ENCODE results near the gene CEP131.
"Not testable (repeated sequence)": the region's sequence is repeated elsewhere in the genome, so short reads cannot be mapped to it uniquely, and the experiment has no call there.

CEP131 gene

DNA sequence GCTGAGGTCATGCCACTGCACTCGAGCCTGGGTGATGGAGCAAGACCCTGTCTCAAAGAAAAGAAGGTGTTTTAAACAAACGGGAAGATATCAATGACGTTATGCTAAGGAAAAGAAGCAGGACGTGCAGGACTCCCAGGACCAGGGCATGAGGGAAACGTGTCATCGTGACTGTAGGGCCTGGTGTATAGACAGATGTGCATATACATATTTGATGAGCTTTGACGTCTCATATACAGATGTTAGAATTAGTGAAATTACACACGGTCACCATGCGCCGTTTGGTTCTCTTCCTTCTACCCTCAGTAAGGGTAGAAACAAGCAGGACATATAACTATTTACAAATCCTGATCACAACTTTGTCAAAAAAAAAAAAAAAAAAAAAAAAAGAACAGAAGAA is 75.1 kb downstream of the CEP131 start:
- Histone ChIP-seq H3K27ac (ENCODE audit: extremely low read depth, low read depth, low read length) (no peak overlapping the region), H3K36me3 (ENCODE audit: control insufficient read depth in 2 of 2, insufficient read depth in 1 of 2, low read length in 2 of 2) (no peaks in the 10 kb centered on the region), H3K9me3 (ENCODE audit: control insufficient read depth, insufficient read depth, low read depth, low read length) (no peaks in the 10 kb centered on the region), H3K4me3 (ENCODE audit: low read depth, low read length) (no peak overlapping the region), H3K4me1 (ENCODE audit: control insufficient read depth, insufficient read depth, low read length) (no peaks in the 10 kb centered on the region)
- ChIA-PET CTCF (interaction anchor here (0.7 to 0.9 kb wide), 3 partner anchors 9 to 54 kb away, joined by 3 to 4 read pairs (median 3); no protein-coding TSS in a partner anchor), POLR2A (interaction anchor here (0.6 kb wide), 1 partner anchor 26 kb away, joined by 4 read pairs; no protein-coding TSS in a partner anchor)
- TF ChIP-seq ZNF37A (tag by site-specific recombination; IDR thresholded peaks at IDR 0.05) (no peak), ZNF23 (tag by site-specific recombination; IDR thresholded peaks at IDR 0.05; ENCODE audit: borderline replicate concordance) (no peak), ZNF837 (tag by site-specific recombination; IDR thresholded peaks at IDR 0.05) (no peak), ZNF155 (tag by site-specific recombination; IDR thresholded peaks at IDR 0.05) (no peak), ZNF677 (tag by site-specific recombination; IDR thresholded peaks at IDR 0.05) (no peak), HOXA7 (CRISPR knock-in tag; IDR thresholded peaks at IDR 0.05; ENCODE audit: borderline replicate concordance) (no peak), ZNF248 (tag by site-specific recombination; IDR thresholded peaks at IDR 0.05) (no peak), ZNF19 (tag by site-specific recombination; IDR thresholded peaks at IDR 0.05; ENCODE audit: low read depth) (no peak), ZFP69B (tag by site-specific recombination; IDR thresholded peaks at IDR 0.05) (no peak), ZBTB17 (tag by site-specific recombination; IDR thresholded peaks at IDR 0.05) (no peak), EGR2 (tag by site-specific recombination; IDR thresholded peaks at IDR 0.05; ENCODE audit: low read depth) (no peak), ZNF324 (tag by site-specific recombination; IDR thresholded peaks at IDR 0.05) (no peak)
- TF ChIP-seq, protein P1, sequence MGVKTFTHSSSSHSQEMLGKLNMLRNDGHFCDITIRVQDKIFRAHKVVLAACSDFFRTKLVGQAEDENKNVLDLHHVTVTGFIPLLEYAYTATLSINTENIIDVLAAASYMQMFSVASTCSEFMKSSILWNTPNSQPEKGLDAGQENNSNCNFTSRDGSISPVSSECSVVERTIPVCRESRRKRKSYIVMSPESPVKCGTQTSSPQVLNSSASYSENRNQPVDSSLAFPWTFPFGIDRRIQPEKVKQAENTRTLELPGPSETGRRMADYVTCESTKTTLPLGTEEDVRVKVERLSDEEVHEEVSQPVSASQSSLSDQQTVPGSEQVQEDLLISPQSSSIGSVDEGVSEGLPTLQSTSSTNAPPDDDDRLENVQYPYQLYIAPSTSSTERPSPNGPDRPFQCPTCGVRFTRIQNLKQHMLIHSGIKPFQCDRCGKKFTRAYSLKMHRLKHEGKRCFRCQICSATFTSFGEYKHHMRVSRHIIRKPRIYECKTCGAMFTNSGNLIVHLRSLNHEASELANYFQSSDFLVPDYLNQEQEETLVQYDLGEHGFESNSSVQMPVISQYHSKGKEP (tag by site-specific recombination; IDR thresholded peaks at IDR 0.05), result no peak
- TF ChIP-seq, protein P2, sequence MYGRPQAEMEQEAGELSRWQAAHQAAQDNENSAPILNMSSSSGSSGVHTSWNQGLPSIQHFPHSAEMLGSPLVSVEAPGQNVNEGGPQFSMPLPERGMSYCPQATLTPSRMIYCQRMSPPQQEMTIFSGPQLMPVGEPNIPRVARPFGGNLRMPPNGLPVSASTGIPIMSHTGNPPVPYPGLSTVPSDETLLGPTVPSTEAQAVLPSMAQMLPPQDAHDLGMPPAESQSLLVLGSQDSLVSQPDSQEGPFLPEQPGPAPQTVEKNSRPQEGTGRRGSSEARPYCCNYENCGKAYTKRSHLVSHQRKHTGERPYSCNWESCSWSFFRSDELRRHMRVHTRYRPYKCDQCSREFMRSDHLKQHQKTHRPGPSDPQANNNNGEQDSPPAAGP (tag by site-specific recombination; IDR thresholded peaks at IDR 0.05), result no peak
- TF ChIP-seq, protein P3, sequence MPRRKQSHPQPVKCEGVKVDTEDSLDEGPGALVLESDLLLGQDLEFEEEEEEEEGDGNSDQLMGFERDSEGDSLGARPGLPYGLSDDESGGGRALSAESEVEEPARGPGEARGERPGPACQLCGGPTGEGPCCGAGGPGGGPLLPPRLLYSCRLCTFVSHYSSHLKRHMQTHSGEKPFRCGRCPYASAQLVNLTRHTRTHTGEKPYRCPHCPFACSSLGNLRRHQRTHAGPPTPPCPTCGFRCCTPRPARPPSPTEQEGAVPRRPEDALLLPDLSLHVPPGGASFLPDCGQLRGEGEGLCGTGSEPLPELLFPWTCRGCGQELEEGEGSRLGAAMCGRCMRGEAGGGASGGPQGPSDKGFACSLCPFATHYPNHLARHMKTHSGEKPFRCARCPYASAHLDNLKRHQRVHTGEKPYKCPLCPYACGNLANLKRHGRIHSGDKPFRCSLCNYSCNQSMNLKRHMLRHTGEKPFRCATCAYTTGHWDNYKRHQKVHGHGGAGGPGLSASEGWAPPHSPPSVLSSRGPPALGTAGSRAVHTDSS (tag by site-specific recombination; IDR thresholded peaks at IDR 0.05), result no peak
- TF ChIP-seq, protein P4, sequence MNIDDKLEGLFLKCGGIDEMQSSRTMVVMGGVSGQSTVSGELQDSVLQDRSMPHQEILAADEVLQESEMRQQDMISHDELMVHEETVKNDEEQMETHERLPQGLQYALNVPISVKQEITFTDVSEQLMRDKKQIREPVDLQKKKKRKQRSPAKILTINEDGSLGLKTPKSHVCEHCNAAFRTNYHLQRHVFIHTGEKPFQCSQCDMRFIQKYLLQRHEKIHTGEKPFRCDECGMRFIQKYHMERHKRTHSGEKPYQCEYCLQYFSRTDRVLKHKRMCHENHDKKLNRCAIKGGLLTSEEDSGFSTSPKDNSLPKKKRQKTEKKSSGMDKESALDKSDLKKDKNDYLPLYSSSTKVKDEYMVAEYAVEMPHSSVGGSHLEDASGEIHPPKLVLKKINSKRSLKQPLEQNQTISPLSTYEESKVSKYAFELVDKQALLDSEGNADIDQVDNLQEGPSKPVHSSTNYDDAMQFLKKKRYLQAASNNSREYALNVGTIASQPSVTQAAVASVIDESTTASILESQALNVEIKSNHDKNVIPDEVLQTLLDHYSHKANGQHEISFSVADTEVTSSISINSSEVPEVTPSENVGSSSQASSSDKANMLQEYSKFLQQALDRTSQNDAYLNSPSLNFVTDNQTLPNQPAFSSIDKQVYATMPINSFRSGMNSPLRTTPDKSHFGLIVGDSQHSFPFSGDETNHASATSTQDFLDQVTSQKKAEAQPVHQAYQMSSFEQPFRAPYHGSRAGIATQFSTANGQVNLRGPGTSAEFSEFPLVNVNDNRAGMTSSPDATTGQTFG (tag by site-specific recombination; IDR thresholded peaks at IDR 0.05; ENCODE audit: borderline replicate concordance), result no peak

DNA sequence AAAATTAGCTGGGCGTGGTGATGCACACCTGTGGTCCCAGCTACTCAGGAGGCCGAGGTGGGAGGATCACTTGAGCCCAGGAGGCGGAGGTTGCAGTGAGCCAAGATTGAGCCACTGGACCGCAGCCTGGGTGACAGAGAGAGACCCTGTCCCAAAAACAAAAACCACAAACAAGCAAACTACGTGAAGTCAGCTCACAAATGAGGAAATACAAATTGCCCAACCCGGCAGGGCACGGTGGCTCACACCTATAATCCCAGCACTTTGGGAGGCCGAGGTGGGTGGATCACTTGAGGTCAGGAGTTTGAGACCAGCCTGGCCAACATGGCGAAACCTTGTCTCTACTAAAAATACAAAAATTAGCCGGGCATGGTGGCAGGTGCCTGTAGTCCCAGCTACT is 76.6 kb downstream of the CEP131 start:
- H3K4me1 ChIP-seq (ENCODE audit: control insufficient read depth, insufficient read depth, low read length); H3K4me3 ChIP-seq (ENCODE audit: low read depth, low read length); POLR2A ChIA-PET; H3K27ac ChIP-seq (ENCODE audit: extremely low read depth, low read depth, low read length); H3K9me3 ChIP-seq (ENCODE audit: control insufficient read depth, insufficient read depth, low read depth, low read length); H3K36me3 ChIP-seq (ENCODE audit: control insufficient read depth in 2 of 2, insufficient read depth in 1 of 2, low read length in 2 of 2): not testable (repeated sequence)
- CTCF ChIA-PET, result interaction anchor here (0.6 to 0.7 kb wide), 2 partner anchors 43 to 226 kb away, joined by 3 to 4 read pairs; no protein-coding TSS in a partner anchor

DNA sequence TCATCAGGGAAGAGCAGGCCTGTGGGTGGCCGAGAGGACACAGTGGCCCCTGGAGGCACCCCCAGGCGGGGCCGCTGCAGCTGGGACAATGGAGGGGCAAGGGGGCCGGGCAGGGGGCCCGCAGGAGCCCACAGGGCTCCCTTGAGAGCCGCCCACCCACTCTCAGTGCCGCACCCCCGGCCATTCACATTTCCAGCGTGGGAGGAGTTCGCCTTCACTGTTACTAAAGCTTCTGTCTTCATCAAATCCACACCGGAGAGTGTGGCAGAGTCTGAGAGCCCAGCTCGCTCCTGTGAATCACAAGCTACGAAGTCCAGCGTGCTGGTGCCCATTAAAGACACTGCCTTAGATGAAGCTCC is 78.4 kb downstream of the CEP131 start:
- POLR2A ChIA-PET, result no interaction called here
- Histone ChIP-seq H3K27ac (ENCODE audit: extremely low read depth, low read depth, low read length) (no peak overlapping the region), H3K4me3 (ENCODE audit: low read depth, low read length) (no peak overlapping the region), H3K36me3 (ENCODE audit: control insufficient read depth in 2 of 2, insufficient read depth in 1 of 2, low read length in 2 of 2) (no peaks in the 10 kb centered on the region), H3K4me1 (ENCODE audit: control insufficient read depth, insufficient read depth, low read length) (no peaks in the 10 kb centered on the region), H3K9me3 (ENCODE audit: control insufficient read depth, insufficient read depth, low read depth, low read length) (no peaks in the 10 kb centered on the region)
- TF ChIP-seq EGR2 (tag by site-specific recombination; IDR thresholded peaks at IDR 0.05; ENCODE audit: low read depth) (peak; percentile 41; the same call in 1 of the 2 replicates), ZFHX2 (tag by site-specific recombination; conservative IDR thresholded peaks at IDR 0.05) (peak; percentile 64), SP3 (tag by site-specific recombination; IDR thresholded peaks at IDR 0.05) (no peak)
- CTCF ChIA-PET, result interaction anchor here (0.9 to 1.7 kb wide), 4 partner anchors 11 to 86 kb away, joined by 3 to 7 read pairs (median 3); no protein-coding TSS in a partner anchor
